Retinal pigment epithelial cell (primary cell): Measurements from ENCODE around the gene ICAM4.

Experiments
- DNase-seq: peaks from one replicate; pipeline ENCODE4 v3.0.0-alpha.2; 2010; ENCODE audit warnings: low read depth
- H3K4me3 ChIP-seq: 2 replicates; pipeline ENCODE4 v1.5.1; 2011; ENCODE audit warnings: mild to moderate bottlenecking, low read length, control low read depth, moderate library complexity
- CTCF ChIP-seq: conservative IDR thresholded peaks from 2 replicates; pipeline ENCODE4 v1.5.1; 2011; ENCODE audit warnings: low read depth, low read length, control low read depth, inconsistent platforms

The ICAM4 gene

DNA sequence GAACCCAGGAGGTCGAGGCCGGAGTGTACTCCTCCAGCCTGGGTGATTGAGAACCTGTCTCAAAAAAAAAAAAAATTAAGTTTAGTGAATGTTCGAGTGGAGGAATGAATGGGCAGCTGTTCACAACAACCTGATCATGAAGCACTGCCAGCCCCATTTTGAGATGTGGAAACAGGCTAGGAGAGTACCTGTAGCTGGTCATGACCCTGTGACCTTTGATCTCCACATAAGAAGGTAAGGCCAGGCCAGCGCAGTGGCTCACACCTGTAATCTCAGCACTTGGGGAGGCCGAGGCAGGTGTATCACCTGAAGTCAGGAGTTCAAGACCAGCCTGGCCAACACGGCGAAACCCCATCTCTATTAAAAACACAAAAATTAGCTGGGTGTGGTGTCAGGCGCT is 39.0 kb downstream of the ICAM4 start:
- H3K4me3 ChIP-seq: no peak overlapping the region
- DNase-seq: no peak
- TF ChIP-seq CTCF: no peak

GRCh38 chr19:10327793-10328192 is 41.0 kb downstream of the ICAM4 start:
- H3K4me3 ChIP-seq: no peak overlapping the region
- DNase-seq: no peak
- TF ChIP-seq CTCF: no peak

- H3K4me3 ChIP-seq: no peak overlapping the region
- TF ChIP-seq CTCF: no peak
- DNase-seq: no peak
These were observed 42.0 kb downstream of the ICAM4 start for GRCh38 chr19:10328558-10329429.

DNA sequence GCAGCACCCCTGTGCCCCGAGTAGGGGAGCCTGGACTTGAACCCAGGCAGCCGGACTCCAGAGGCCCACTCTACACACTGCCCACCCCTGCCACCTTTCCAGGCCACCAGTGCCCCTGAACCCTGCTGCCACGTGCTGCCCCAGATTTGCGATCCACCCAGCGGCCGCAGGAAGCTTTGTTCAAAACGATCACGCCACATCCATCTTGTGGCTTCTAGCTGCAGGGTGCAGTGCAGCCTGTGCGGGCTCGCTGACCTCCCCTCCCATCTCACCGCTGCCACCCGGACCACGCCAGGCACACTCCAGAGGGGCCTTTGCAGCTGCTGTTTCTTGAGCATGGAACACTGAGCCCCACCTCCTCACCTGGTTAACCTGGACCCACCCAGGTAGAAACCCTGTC is 42.8 kb downstream of the ICAM4 start:
- no peak for TF ChIP-seq CTCF
- no peak overlapping the region for H3K4me3 ChIP-seq

DNA sequence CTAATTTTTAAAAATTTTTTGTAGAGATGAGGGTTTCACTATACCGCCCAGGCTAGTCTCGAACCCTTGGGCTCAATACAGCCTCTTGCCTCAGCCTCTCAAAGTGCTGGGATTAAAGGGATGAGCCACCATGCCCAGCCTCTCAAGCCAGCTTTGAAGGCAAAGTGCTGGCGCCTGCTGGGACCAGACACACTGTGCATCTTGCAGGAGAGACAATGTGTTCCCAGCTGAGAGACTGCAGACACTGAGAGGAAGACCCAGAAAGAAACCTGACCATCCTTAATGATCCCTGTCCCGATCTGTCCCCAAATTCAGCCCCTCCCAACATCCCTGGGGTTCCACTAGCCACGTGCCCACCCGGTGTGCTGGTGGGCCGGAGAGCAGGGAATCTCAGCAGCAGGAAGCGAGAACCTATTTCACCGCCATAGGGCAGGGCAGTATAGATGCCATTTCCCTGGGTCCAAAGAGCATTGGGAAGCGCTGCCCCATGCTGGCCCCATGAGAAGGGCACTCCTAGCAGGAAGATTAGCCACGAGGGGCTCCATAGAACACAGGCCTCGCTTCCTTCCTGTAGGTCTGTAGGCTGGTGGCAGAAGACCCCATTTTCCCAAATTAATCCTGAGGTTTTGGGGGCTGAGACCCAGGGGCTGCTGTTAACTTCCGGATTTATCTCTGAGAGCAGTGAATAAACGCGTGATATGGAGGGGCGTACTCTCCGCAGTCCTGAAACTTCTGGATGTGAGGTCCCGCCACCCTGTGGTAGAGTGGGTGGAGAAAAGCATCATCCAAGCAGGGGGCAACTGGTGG is 45.6 kb downstream of the ICAM4 start:
- peak; percentile 7 for TF ChIP-seq CTCF
- H3K4me3 ChIP-seq: peak overlapping the region; percentile 89
- no peak for DNase-seq

More for the DNA sequence above, 42.8 kb downstream of the ICAM4 start:
- DNase-seq: no peak

GRCh38 chr19:10332965-10333757 is 46.4 kb downstream of the ICAM4 start, which contains the start of gene RAVER1:
Gene RAVER1 (minus strand): TSS chr19:10333529. CDS start chr19:10333507, 22 bp downstream.
- TF ChIP-seq CTCF: no peak
- peak; percentile 85 for DNase-seq
- peak within 1 kb of the TSS; percentile 89 for H3K4me3 ChIP-seq
